Neutrophil (primary cell): ENCODE measurements around the gene KPNA3.

Experiments
- H3K27ac ChIP-seq: fragments of 200-600 bp; sonication (generic); 2 replicates; pipeline ENCODE4 v1.5.1; 2016; ENCODE audit warnings: mild to moderate bottlenecking, moderate library complexity
- H3K27me3 ChIP-seq: fragments of 200-600 bp; sonication (generic); 2 replicates; pipeline ENCODE4 v1.6.0; 2016; ENCODE audit warnings: mild to moderate bottlenecking
- H3K36me3 ChIP-seq: fragments of 200-600 bp; sonication (generic); 2 replicates; pipeline ENCODE4 v1.5.1; 2017
- H3K4me1 ChIP-seq, 2 experiments: fragments of 200-600 bp in 1 of 2; sonication (generic) in 1 of 2; 1 replicate in 1 of 2; 2 replicates in 1 of 2; pipeline versions ENCODE4 v1.5.1 to v1.6.1; 2013 to 2016; ENCODE audit warnings: low read depth in 1 of 2, low read length in 1 of 2, mild to moderate bottlenecking in 1 of 2, moderate library complexity in 1 of 2; ENCODE audit not compliant: control insufficient read depth in 1 of 2, insufficient read depth in 1 of 2
- H3K4me3 ChIP-seq, 2 experiments: fragments of 200-600 bp in 1 of 2; sonication (generic) in 1 of 2; 1 replicate in 1 of 2; 2 replicates in 1 of 2; pipeline ENCODE4 v1.5.1; 2013 to 2016; ENCODE audit warnings: low read depth in 1 of 2, low read length in 1 of 2, mild to moderate bottlenecking in 1 of 2, moderate library complexity in 1 of 2
- H3K9me3 ChIP-seq: fragments of 200-600 bp; sonication (generic); 2 replicates; pipeline ENCODE4 v1.5.1; 2016
- CTCF ChIP-seq: fragments of 200-600 bp; sonication (generic); IDR thresholded peaks from 2 replicates; pipeline ENCODE4 v1.5.1; 2016; ENCODE audit warnings: antibody characterized with exemption

The KPNA3 gene

GRCh38 chr13:49740870-49741269, 51.6 kb downstream of the KPNA3 start:
- H3K27me3 ChIP-seq = no peaks in the 10 kb centered on the region
- TF ChIP-seq CTCF = no peak
- H3K4me1 ChIP-seq = no peaks in the 10 kb centered on the region
- peaks cover 10% of the 10 kb centered on the region for H3K36me3 ChIP-seq
- no peak overlapping the region for H3K4me3 ChIP-seq
- H3K9me3 ChIP-seq = no peaks in the 10 kb centered on the region
- H3K27ac ChIP-seq = no peak overlapping the region

- Histone ChIP-seq H3K4me3 (no peak overlapping the region), H3K4me1 (no peaks in the 10 kb centered on the region), H3K36me3 (no peaks in the 10 kb centered on the region), H3K27ac (no peak overlapping the region), H3K9me3 (no peaks in the 10 kb centered on the region), H3K27me3 (no peaks in the 10 kb centered on the region)
- no peak for TF ChIP-seq CTCF
These were observed 52.8 kb downstream of the KPNA3 start for GRCh38 chr13:49739498-49740187.

GRCh38 chr13:49733181-49733951, 59.1 kb downstream of the KPNA3 start:
- no peak for TF ChIP-seq CTCF

GRCh38 chr13:49731766-49732165, 60.7 kb downstream of the KPNA3 start:
- TF ChIP-seq CTCF = no peak
- no peak overlapping the region for H3K4me3 ChIP-seq
- H3K4me1 ChIP-seq = no peaks in the 10 kb centered on the region
- peaks cover 23% of the 10 kb centered on the region for H3K36me3 ChIP-seq
- no peaks in the 10 kb centered on the region for H3K27me3 ChIP-seq
- no peak overlapping the region for H3K27ac ChIP-seq
- H3K9me3 ChIP-seq = no peaks in the 10 kb centered on the region

More at GRCh38 chr13:49733181-49733951, 59.1 kb downstream of the KPNA3 start:
- Histone ChIP-seq H3K27me3 (no peaks in the 10 kb centered on the region), H3K4me1 (no peaks in the 10 kb centered on the region), H3K27ac (no peak overlapping the region), H3K9me3 (no peaks in the 10 kb centered on the region), H3K36me3 (peaks cover 23% of the 10 kb centered on the region), H3K4me3 (no peak overlapping the region)

- peaks cover 35% of the 10 kb centered on the region for H3K36me3 ChIP-seq
- no peaks in the 10 kb centered on the region for H3K27me3 ChIP-seq
- H3K9me3 ChIP-seq = no peaks in the 10 kb centered on the region
- no peak overlapping the region for H3K27ac ChIP-seq
- no peak for TF ChIP-seq CTCF
- no peak overlapping the region for H3K4me3 ChIP-seq
- H3K4me1 ChIP-seq = no peaks in the 10 kb centered on the region
These were observed 75.9 kb downstream of the KPNA3 start for GRCh38 chr13:49716615-49717014.
